ENCODE measurements around the gene HEATR9. TPM values are rescaled to one million over a fixed set of nuclear protein-coding genes. Genes with fewer than 3 reads are reported as not detected.

HEATR9 gene
- polyA plus RNA-seq, 1 donor, result not detected

GRCh38 chr17:35808962-35809854, 59.5 kb downstream of the HEATR9 start, which contains the start of gene TAF15:
TSS of gene TAF15 (plus strand) at chr17:35809484. CDS start at chr17:35809570, 86 bp downstream.
- DNase-seq, result peak; percentile 96

- no peak for DNase-seq
Measured at GRCh38 chr17:35808240-35808961, 60.3 kb downstream of the HEATR9 start.

- DNase-seq, result no peak
Measured at GRCh38 chr17:35807371-35808144, 61.1 kb downstream of the HEATR9 start.

Other genes with a start within 250 kb of the HEATR9 start
- 2.8 TPM for gene RASL10B, start 137.3 kb downstream of the HEATR9 start, polyA plus RNA-seq (ENCODE audit: insufficient read length)
- gene GAS2L2, start 115.7 kb downstream of the HEATR9 start, polyA plus RNA-seq (ENCODE audit: insufficient read length), result not detected
- gene C17orf50, start 108.0 kb downstream of the HEATR9 start, polyA plus RNA-seq (ENCODE audit: insufficient read length), result not detected
- gene MMP28, start 73.2 kb downstream of the HEATR9 start, polyA plus RNA-seq (ENCODE audit: insufficient read length), result 4.5 TPM
- gene TAF15, start 59.4 kb downstream of the HEATR9 start, polyA plus RNA-seq (ENCODE audit: insufficient read length), result 113 TPM
- 0.74 TPM for gene CCL5, start 11.5 kb upstream of the HEATR9 start, polyA plus RNA-seq (ENCODE audit: insufficient read length)
- gene RDM1, start 61.9 kb upstream of the HEATR9 start, polyA plus RNA-seq (ENCODE audit: insufficient read length), result 0.67 TPM
- not detected for gene LYZL6, start 74.8 kb upstream of the HEATR9 start, polyA plus RNA-seq (ENCODE audit: insufficient read length)
- 0.13 TPM for gene CCL16, start 112.6 kb upstream of the HEATR9 start, polyA plus RNA-seq (ENCODE audit: insufficient read length)
- 40.4 TPM for gene CCL14, start 117.8 kb upstream of the HEATR9 start, polyA plus RNA-seq (ENCODE audit: insufficient read length)
- gene CCL15, start 132.7 kb upstream of the HEATR9 start, polyA plus RNA-seq (ENCODE audit: insufficient read length), result not detected
- gene CCL23, start 149.1 kb upstream of the HEATR9 start, polyA plus RNA-seq (ENCODE audit: insufficient read length), result not detected
- gene CCL18, start 195.4 kb upstream of the HEATR9 start, polyA plus RNA-seq (ENCODE audit: insufficient read length), result not detected
- gene CCL3, start 221.3 kb upstream of the HEATR9 start, polyA plus RNA-seq (ENCODE audit: insufficient read length), result 5.8 TPM
- gene CCL4, start 234.9 kb upstream of the HEATR9 start, polyA plus RNA-seq (ENCODE audit: insufficient read length), result 3.2 TPM

Measured in hindlimb muscle (tissue), 1 donor.